ENCODE measurements around the gene SERPINB1.
"Not testable (repeated sequence)": the region's sequence is repeated elsewhere in the genome, so short reads cannot be mapped to it uniquely, and the experiment has no call there.

Gene SERPINB1

DNA sequence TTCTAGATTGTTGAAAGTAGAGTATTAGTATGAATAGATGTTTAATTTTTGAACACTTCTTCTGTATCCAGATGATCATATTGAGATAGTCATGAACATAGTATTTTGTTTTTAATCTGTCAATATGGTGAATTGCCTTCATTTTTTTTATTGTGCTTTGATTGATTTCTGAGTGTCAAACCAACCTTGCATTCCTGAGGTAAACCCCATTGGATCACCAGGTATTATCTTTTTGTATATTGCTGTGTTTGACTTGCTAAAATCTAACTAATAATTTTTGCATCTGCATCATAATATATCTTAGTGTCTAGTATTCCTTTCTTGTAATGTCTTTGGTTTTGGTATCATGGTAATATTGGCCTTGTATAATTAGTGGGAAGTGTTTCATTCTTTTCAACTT is 25.5 kb downstream of the SERPINB1 start:
- DNase-seq (ENCODE audit: low read depth): no peak

GRCh38 chr6:2812695-2813094 is 29.0 kb downstream of the SERPINB1 start:
- DNase-seq (ENCODE audit: low read depth): no peak

- no peak for DNase-seq (ENCODE audit: low read depth)
Measured at GRCh38 chr6:2810092-2810671, 31.5 kb downstream of the SERPINB1 start.

- no peak for DNase-seq (ENCODE audit: low read depth)
Measured at GRCh38 chr6:2809015-2809414, 32.6 kb downstream of the SERPINB1 start.

DNA sequence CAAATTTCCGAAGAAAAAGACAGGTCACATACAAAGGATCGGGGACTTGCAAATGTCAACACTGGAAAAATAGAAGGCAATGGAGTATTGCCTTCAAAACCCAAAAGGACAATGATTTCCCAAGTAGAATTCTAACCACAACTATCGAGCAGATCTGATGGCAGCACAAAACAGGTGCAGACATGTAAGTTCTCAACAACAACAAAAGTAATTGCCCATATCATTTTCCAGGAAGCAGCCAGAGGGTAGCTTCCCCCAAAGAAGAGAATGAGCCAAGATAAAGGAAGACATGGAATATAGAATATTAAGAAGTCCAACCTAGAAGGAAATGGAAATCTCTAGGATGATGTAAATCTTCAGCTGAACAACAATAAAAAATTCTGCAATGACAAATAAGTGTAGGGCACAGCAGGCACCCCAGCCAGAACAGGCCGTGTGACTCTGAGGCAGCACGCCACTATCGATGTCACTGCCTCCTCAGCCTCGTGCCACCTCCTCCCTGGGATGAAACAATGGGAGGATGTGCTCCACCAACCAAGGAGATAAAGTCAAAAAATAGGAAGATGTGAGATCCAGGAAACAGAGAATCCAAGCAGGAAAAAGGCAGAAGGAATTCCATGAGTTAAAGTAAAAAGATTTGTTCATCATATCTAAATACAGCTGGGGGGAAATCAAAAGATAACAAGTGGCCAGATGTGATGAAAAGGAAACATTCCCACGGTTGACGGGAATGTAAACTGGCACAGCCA is 34.1 kb downstream of the SERPINB1 start:
- no peak for DNase-seq (ENCODE audit: low read depth)

GRCh38 chr6:2806644-2807043 is 35.0 kb downstream of the SERPINB1 start:
- no peak for DNase-seq (ENCODE audit: low read depth)

- no peak for DNase-seq (ENCODE audit: low read depth)
Measured at GRCh38 chr6:2805031-2805430, 36.6 kb downstream of the SERPINB1 start.

DNA sequence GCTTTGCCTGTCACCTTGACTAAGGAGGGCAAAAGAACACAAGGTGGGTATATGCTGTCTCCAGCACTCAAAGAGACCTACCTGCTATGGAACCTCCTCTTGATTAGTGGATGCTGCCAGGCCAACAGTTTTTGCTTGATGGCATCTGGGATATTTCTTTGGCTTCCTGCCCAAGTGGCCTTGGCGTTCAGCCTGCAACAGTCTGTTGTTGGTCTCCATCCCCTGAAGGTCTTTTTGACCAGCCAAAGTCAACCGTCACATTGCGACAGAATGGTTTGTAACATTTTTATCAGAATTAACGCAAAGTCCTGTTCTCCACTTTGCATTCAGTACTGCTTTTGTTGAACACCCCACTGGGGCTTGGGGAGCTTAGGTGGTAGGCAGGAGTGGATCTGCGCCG is 37.1 kb downstream of the SERPINB1 start:
- DNase-seq (ENCODE audit: low read depth): no peak

- DNase-seq (ENCODE audit: low read depth): no peak
Measured at GRCh38 chr6:2803731-2804429, 37.8 kb downstream of the SERPINB1 start.

DNA sequence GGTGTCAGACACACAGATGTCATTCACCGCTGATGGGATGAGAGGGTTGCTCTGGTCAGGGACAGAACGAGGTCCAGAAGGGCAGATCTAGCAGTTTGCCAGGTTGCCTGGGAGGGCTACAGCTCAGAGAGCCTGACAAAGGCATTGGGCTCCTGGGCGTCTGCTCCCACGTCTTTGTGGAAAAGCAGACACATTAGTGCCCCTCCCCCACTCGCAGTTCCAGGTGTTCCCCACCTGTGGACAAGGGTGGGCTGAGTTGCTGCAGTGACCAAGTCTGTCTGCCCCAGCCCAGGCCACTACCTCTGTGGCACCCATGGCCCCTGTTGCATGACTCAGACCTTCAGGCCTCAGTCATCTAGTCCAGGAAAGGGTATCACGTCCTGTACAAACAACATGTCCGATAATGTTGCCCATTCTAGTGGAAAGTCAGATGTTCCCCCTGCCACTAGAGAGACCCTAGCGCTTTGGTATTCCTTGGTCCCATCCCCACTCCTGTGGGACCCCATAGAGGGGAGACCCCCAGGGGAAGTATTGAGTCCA is 39.1 kb downstream of the SERPINB1 start:
- DNase-seq (ENCODE audit: low read depth): no peak

DNA sequence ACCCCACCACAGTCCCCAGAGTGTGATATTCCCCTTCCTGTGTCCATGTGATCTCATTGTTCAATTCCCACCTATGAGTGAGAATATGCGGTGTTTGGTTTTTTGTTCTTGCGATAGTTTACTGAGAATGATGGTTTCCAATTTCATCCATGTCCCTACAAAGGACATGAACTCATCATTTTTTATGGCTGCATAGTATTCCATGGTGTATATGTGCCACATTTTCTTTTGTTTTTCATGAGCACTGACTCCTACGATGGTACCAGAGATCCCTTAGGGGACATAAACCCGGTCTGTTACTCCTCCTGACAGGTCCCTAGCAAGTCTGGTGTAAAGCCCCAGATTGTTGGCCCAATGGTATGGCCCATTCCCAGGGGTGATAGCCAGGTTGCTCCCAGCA is 40.0 kb downstream of the SERPINB1 start:
- not testable (repeated sequence) for DNase-seq (ENCODE audit: low read depth)

DNA sequence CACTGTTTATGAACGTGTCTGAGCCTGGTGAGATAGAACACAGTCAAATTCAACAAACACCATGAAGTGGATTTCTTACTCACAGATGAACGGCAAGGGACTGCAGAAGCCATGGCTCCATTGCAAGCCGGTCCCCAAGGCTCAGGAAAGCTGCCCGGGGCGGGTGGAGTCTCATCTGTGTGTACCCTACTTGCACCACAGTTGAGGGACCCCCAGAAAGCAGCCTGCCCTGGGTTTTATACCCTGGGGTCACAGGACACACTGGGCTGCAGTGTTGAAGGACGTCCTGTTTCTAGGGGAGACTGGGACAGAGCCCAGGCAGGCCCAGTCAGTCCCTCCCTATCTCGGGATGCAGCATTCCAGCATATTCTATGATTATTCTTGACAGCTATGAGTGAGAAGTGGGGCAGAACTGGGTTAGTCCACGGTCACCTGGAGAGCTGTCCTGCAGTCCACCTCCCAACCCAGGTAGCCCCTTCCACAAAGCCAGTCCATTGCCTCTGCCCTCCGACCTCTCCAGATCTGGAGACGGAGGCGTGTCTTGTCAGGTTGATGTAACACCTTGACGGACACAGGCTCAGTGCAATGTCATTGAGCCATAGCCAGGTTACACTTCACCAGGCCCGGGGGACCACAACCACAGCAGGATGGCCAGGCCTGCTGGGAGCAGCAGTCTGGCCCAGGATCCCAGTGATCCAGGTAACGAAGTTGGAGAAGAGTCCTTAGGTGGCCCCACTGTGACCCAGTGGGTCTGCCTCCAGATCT is 40.9 kb downstream of the SERPINB1 start:
- DNase-seq (ENCODE audit: low read depth): no peak

DNA sequence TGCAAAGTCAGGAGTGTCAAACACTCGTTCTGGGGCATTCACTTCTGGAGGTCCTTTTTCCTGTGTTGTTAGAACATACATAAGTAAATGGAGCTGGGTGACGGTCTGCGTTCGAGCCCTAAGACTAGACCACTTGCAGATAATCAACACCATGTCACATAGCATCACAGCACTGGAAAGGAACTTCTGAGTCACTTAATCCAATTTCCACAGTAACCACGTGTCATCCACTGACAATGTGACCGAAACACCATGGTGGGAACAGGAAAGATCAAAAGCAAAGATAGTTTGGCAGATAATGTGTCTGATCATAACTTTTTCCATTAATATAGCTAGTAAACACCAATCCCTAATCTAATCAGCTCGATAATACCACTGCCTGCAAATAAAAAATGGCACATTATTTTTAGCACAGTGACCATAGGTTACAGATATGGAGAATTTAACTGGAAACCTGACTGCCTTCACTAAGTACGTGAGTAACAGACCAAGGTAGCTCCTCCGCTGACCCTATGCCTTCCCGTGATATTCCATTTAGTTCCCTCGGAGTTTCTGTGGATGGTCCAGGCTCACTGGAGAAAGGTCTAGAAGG is 41.6 kb downstream of the SERPINB1 start:
- DNase-seq (ENCODE audit: low read depth): no peak

DNA sequence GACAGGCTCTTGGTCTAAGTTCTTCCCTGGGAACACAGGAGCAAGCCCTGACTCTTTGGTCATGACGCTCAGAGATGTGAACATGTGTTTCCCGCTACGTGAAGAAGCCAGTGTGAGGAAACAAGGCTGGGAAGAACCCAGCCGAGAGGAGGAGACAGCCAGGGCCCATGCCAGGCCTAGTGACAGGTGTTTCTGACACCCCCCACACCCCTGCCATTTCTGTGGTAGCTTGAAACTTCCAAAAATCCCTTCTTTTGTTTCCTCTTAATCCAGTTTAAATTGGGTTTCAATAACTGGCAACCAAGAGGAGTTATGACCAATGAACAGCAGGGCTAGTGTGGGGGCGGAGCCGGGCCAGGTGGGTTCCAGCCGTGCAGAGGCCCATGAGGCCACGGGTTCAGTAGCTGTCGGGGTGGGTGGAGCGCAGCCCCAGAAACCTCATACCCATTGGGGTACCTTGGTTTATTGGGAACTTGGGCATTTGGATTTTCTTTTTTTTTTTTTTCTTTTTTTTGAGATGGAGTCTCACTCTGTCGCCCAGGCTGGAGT is 43.0 kb downstream of the SERPINB1 start:
- no peak for DNase-seq (ENCODE audit: low read depth)

DNA sequence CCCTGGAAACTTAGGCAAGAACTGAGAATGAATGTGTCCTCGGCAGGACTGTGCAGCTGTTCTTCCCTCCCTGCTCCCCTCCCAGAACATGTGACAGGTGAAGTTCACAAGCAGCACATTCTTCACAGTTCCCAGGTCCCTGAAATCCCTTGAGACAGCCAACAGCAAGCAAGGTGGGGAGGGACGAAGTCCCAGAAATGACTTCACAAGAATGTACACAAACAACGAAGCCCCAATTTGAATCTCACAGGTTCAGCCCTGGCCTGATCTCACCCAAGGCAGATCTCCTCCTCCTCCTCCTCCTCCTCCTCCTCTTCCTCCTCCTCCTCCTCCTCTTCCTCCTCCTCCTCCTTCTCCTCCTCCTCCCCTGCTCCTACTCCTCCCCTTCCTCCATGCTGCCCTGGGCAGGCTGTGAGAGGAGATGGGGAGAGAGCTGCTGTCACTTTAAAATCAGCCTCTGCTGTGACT is 44.1 kb downstream of the SERPINB1 start:
- no peak for DNase-seq (ENCODE audit: low read depth)

- DNase-seq (ENCODE audit: low read depth): no peak
Measured at GRCh38 chr6:2796861-2797260, 44.8 kb downstream of the SERPINB1 start.

- DNase-seq (ENCODE audit: low read depth): no peak
Measured at GRCh38 chr6:2795956-2796355, 45.7 kb downstream of the SERPINB1 start.

DNA sequence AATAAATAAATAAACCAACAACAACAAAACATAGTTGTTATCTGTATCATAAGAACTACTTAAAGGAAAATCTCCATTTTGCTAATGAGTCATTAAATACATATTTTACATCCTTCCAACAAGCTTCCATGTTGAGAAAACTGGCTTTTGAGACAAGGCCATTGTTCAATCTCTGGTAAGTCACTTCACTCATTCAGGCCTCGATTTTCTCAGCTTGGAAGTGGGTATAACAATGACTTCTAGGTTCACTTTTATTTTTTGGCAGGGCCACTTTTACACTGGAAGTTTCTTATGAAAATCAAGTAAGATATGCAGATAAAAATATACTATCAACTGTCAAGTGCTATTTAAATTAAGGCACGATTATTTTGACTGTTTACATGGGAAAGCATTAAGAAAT is 46.5 kb downstream of the SERPINB1 start:
- DNase-seq (ENCODE audit: low read depth): no peak

DNA sequence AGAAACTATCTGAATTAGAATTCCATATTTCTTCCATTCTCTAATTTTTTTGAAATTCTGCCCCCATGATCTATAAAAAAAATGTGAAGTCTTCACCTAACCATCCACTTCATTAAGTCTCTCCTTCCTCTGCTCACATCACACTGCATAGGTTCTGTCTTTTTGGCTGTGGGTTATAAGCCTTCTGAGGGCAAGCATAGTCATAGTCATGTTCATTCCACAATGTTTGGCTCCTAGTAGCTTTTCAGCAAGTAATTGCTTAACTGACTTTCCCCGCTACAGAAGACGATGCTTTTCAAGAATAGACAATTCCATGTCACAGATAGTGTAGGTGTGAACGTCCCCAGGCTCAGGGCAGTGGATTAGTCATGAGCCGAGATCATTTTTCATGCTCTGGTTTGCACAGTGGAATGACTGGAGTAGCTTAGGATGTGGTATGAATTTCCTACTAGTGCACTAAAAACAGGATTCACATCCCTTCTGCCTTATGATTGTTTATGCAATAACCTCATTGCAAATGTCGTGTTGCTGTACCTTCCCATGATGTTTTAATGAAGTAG is 47.4 kb downstream of the SERPINB1 start:
- no peak for DNase-seq (ENCODE audit: low read depth)

GRCh38 chr6:2793534-2794151 is 48.0 kb downstream of the SERPINB1 start:
- DNase-seq (ENCODE audit: low read depth): no peak
